Measurements from ENCODE around the gene HIP1. TPM values are rescaled to one million over a fixed set of nuclear protein-coding genes. Genes with fewer than 3 reads are reported as not detected.

HIP1 gene
- total and polyA plus RNA-seq, 2 of the 13 experiments (the other 11 are each of a cell fraction or from before 2014, with no cell fraction given) = 4.5 to 6.2 TPM

GRCh38 chr7:75727881-75728593 lies 10.7 kb downstream of the HIP1 start (continued):
- TF ChIP-seq, protein P1, sequence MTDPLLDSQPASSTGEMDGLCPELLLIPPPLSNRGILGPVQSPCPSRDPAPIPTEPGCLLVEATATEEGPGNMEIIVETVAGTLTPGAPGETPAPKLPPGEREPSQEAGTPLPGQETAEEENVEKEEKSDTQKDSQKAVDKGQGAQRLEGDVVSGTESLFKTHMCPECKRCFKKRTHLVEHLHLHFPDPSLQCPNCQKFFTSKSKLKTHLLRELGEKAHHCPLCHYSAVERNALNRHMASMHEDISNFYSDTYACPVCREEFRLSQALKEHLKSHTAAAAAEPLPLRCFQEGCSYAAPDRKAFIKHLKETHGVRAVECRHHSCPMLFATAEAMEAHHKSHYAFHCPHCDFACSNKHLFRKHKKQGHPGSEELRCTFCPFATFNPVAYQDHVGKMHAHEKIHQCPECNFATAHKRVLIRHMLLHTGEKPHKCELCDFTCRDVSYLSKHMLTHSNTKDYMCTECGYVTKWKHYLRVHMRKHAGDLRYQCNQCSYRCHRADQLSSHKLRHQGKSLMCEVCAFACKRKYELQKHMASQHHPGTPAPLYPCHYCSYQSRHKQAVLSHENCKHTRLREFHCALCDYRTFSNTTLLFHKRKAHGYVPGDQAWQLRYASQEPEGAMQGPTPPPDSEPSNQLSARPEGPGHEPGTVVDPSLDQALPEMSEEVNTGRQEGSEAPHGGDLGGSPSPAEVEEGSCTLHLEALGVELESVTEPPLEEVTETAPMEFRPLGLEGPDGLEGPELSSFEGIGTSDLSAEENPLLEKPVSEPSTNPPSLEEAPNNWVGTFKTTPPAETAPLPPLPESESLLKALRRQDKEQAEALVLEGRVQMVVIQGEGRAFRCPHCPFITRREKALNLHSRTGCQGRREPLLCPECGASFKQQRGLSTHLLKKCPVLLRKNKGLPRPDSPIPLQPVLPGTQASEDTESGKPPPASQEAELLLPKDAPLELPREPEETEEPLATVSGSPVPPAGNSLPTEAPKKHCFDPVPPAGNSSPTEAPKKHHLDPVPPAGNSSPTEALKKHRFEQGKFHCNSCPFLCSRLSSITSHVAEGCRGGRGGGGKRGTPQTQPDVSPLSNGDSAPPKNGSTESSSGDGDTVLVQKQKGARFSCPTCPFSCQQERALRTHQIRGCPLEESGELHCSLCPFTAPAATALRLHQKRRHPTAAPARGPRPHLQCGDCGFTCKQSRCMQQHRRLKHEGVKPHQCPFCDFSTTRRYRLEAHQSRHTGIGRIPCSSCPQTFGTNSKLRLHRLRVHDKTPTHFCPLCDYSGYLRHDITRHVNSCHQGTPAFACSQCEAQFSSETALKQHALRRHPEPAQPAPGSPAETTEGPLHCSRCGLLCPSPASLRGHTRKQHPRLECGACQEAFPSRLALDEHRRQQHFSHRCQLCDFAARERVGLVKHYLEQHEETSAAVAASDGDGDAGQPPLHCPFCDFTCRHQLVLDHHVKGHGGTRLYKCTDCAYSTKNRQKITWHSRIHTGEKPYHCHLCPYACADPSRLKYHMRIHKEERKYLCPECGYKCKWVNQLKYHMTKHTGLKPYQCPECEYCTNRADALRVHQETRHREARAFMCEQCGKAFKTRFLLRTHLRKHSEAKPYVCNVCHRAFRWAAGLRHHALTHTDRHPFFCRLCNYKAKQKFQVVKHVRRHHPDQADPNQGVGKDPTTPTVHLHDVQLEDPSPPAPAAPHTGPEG (CRISPR knock-in tag; IDR thresholded peaks at IDR 0.05) = no peak
- TF ChIP-seq ZNF33A (CRISPR knock-in tag; IDR thresholded peaks at IDR 0.05; ENCODE audit: borderline replicate concordance) = no peak
- TF ChIP-seq SOX6 (IDR thresholded peaks at IDR 0.05) = no peak
- peak; percentile 51; the same call in 1 of the 2 replicates for TF ChIP-seq SOX6 (CRISPR knock-in tag; IDR thresholded peaks at IDR 0.05)
- TF ChIP-seq TIGD3 (CRISPR knock-in tag; IDR thresholded peaks at IDR 0.05; ENCODE audit: borderline replicate concordance) = no peak
- no peak for TF ChIP-seq MTA1 (CRISPR knock-in tag; IDR thresholded peaks at IDR 0.05; ENCODE audit: borderline replicate concordance)
- peak; percentile 42; the same call in 1 of the 2 replicates for TF ChIP-seq KDM6A (CRISPR knock-in tag; IDR thresholded peaks at IDR 0.05; ENCODE audit: low read depth)
- no peak for TF ChIP-seq ZNF773 (CRISPR knock-in tag; IDR thresholded peaks at IDR 0.05; ENCODE audit: borderline replicate concordance)
- TF ChIP-seq, protein P2, sequence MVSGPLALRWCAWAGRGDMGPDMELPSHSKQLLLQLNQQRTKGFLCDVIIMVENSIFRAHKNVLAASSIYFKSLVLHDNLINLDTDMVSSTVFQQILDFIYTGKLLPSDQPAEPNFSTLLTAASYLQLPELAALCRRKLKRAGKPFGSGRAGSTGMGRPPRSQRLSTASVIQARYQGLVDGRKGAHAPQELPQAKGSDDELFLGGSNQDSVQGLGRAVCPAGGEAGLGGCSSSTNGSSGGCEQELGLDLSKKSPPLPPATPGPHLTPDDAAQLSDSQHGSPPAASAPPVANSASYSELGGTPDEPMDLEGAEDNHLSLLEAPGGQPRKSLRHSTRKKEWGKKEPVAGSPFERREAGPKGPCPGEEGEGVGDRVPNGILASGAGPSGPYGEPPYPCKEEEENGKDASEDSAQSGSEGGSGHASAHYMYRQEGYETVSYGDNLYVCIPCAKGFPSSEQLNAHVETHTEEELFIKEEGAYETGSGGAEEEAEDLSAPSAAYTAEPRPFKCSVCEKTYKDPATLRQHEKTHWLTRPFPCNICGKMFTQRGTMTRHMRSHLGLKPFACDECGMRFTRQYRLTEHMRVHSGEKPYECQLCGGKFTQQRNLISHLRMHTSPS (CRISPR knock-in tag; IDR thresholded peaks at IDR 0.05; ENCODE audit: low read depth) = peak; percentile 80; the same call in 1 of the 2 replicates
- no peak for TF ChIP-seq CHD4 (IDR thresholded peaks at IDR 0.05; ENCODE audit: borderline replicate concordance, low read length)
- TF ChIP-seq, protein P3, sequence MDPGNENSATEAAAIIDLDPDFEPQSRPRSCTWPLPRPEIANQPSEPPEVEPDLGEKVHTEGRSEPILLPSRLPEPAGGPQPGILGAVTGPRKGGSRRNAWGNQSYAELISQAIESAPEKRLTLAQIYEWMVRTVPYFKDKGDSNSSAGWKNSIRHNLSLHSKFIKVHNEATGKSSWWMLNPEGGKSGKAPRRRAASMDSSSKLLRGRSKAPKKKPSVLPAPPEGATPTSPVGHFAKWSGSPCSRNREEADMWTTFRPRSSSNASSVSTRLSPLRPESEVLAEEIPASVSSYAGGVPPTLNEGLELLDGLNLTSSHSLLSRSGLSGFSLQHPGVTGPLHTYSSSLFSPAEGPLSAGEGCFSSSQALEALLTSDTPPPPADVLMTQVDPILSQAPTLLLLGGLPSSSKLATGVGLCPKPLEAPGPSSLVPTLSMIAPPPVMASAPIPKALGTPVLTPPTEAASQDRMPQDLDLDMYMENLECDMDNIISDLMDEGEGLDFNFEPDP (CRISPR knock-in tag; conservative IDR thresholded peaks at IDR 0.05) = no peak
- TF ChIP-seq, protein P4, sequence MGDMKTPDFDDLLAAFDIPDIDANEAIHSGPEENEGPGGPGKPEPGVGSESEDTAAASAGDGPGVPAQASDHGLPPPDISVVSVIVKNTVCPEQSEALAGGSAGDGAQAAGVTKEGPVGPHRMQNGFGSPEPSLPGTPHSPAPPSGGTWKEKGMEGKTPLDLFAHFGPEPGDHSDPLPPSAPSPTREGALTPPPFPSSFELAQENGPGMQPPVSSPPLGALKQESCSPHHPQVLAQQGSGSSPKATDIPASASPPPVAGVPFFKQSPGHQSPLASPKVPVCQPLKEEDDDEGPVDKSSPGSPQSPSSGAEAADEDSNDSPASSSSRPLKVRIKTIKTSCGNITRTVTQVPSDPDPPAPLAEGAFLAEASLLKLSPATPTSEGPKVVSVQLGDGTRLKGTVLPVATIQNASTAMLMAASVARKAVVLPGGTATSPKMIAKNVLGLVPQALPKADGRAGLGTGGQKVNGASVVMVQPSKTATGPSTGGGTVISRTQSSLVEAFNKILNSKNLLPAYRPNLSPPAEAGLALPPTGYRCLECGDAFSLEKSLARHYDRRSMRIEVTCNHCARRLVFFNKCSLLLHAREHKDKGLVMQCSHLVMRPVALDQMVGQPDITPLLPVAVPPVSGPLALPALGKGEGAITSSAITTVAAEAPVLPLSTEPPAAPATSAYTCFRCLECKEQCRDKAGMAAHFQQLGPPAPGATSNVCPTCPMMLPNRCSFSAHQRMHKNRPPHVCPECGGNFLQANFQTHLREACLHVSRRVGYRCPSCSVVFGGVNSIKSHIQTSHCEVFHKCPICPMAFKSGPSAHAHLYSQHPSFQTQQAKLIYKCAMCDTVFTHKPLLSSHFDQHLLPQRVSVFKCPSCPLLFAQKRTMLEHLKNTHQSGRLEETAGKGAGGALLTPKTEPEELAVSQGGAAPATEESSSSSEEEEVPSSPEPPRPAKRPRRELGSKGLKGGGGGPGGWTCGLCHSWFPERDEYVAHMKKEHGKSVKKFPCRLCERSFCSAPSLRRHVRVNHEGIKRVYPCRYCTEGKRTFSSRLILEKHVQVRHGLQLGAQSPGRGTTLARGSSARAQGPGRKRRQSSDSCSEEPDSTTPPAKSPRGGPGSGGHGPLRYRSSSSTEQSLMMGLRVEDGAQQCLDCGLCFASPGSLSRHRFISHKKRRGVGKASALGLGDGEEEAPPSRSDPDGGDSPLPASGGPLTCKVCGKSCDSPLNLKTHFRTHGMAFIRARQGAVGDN (CRISPR knock-in tag; IDR thresholded peaks at IDR 0.05) = peak; percentile 54
- TF ChIP-seq ZFP36 (IDR thresholded peaks at IDR 0.05; ENCODE audit: borderline replicate concordance, low read depth, low read length, partially characterized antibody) = no peak

All from HepG2 (cell line).